Fibroblast of lung (primary cell): Measurements from ENCODE around the gene TEX19.

Experiments used
- CTCF ChIP-seq, 2 donors: IDR thresholded peaks in 1 of 2; conservative IDR thresholded peaks in 1 of 2; 1 replicate in 1 of 2; 2 replicates in 1 of 2; pipeline ENCODE4 v1.5.1; 2011 to 2012; ENCODE audit warnings: low read length in 2 of 2, control low read depth in 1 of 2, inconsistent platforms in 1 of 2, low read depth in 1 of 2, mild to moderate bottlenecking in 1 of 2
- EZH2 ChIP-seq: IDR thresholded peaks from 2 replicates; pipeline ENCODE4 v1.5.1; 2012; ENCODE audit warnings: low read length, control low read depth, mild to moderate bottlenecking; ENCODE audit errors: missing control alignments

GRCh38 chr17:82389379-82389778 is 30.3 kb downstream of the TEX19 start:
- no peak for TF ChIP-seq CTCF (conservative IDR thresholded peaks at IDR 0.05 in 1 of 2, IDR thresholded peaks at IDR 0.05 in 1 of 2; ENCODE audit: low read depth in 1 of 2, low read length in 2 of 2)
- no peak for TF ChIP-seq EZH2
